ENCODE data around the gene SERINC5. TPM values are rescaled to one million over a fixed set of nuclear protein-coding genes. Genes with fewer than 3 reads are reported as not detected.

SERINC5 gene
- total RNA-seq, 1 experiment from 2014 or later, result 70.6 TPM

DNA sequence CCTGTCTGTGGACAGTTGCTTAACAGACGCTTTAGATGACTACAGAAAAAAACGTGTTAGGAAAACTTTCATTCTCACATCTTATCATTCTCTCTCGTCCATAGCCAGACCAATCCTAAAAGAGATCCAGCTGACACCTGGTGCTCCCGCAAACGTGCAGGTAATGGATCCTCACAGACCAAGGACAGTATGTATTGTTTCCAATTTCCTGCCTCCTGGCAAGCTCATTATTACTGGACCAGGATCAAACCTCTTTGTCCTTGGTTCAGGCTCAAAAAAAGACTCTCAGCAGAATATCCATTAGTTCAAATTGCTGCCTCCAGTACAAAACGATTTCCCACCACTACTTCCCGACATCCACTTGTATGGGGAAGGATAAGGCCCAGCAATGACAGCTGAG is 62.4 kb downstream of the SERINC5 start:
- ATAC-seq (no peak), DNase-seq (ENCODE audit: low read depth, low spot score) (no peak)
- TF ChIP-seq TCF7L2 (IDR thresholded peaks at IDR 0.05; ENCODE audit: low read depth, low read length), result no peak
- TF ChIP-seq, protein P1, sequence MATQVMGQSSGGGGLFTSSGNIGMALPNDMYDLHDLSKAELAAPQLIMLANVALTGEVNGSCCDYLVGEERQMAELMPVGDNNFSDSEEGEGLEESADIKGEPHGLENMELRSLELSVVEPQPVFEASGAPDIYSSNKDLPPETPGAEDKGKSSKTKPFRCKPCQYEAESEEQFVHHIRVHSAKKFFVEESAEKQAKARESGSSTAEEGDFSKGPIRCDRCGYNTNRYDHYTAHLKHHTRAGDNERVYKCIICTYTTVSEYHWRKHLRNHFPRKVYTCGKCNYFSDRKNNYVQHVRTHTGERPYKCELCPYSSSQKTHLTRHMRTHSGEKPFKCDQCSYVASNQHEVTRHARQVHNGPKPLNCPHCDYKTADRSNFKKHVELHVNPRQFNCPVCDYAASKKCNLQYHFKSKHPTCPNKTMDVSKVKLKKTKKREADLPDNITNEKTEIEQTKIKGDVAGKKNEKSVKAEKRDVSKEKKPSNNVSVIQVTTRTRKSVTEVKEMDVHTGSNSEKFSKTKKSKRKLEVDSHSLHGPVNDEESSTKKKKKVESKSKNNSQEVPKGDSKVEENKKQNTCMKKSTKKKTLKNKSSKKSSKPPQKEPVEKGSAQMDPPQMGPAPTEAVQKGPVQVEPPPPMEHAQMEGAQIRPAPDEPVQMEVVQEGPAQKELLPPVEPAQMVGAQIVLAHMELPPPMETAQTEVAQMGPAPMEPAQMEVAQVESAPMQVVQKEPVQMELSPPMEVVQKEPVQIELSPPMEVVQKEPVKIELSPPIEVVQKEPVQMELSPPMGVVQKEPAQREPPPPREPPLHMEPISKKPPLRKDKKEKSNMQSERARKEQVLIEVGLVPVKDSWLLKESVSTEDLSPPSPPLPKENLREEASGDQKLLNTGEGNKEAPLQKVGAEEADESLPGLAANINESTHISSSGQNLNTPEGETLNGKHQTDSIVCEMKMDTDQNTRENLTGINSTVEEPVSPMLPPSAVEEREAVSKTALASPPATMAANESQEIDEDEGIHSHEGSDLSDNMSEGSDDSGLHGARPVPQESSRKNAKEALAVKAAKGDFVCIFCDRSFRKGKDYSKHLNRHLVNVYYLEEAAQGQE (IDR thresholded peaks at IDR 0.05; ENCODE audit: insufficient read depth in 1 of 2, low read depth in 2 of 2, low read length in 1 of 2), result no peak
- no peak for TF ChIP-seq POLR2AphosphoS5 (IDR thresholded peaks at IDR 0.05; ENCODE audit: low read depth, low read length)
- no peak for TF ChIP-seq SIN3A (IDR thresholded peaks at IDR 0.05; ENCODE audit: borderline replicate concordance, insufficient read depth, low read depth, low read length)
- POLR2A ChIA-PET, result no interaction called here
- intact Hi-C loops (cut with micrococcal nuclease; ENCODE audit: unreplicated experiment) (no loop called here), in situ Hi-C loops (cut with HindIII; ENCODE audit: low pct_unique_long_range_greater_than_20kb, low sequenced_read_pairs) (no loop called here)
- Histone ChIP-seq H3K27me3 (ENCODE audit: control insufficient read depth, insufficient read depth, low read length) (no peaks in the 10 kb centered on the region), H3K4me3 (ENCODE audit: low read depth in 2 of 2, low read length in 2 of 2) (no peak overlapping the region), H3K36me3 (ENCODE audit: control insufficient read depth, insufficient read depth, low read length) (no peaks in the 10 kb centered on the region), H3K4me1 (ENCODE audit: control insufficient read depth, insufficient read depth, low read length) (peaks cover 7% of the 10 kb centered on the region; the same call in 1 of the 2 replicates), H3K9me3 (ENCODE audit: control insufficient read depth, insufficient read depth, low read depth, low read length) (no peaks in the 10 kb centered on the region), H3K27ac (ENCODE audit: low read length) (peak overlapping the region; percentile 54; the same call in 1 of the 2 replicates)
- CTCF ChIA-PET, result no interaction called here
- no TSS peak for BruUV-seq (replicated peaks)

DNA sequence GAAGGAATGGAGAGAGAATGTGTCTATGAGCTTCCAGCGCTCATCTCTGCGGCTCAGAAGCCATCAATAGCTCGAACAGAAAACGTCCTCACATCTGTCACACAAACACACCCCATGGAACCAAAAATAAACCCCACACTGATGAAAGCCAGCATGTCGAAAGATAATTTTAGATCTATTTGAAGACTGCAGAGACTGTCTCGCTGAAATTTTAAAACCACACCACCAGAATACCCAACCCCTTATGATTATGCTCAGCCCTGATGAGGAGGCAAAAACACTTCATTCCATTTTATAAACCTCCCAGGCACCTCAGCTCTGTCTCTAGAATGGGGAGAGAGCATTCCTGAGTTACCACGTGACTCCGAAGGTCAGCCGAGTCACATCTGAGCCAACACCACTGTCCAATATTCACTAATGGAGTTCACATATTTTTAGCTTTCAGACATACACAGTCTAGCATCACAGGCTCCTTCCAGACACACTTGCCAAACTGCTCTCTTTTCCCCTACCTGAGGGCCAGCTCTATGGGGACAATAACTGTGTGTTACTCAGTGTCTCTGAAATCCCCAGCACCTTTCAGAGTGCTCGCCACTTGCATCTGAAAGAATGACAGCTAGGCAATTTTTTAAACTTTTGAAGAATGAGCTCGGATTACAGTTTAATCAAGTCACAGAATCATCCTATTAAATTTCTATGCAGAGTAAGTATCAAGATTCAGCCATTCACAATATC is 63.2 kb downstream of the SERINC5 start:
- Histone ChIP-seq H3K27me3 (ENCODE audit: control insufficient read depth, insufficient read depth, low read length) (no peaks in the 10 kb centered on the region), H3K4me1 (ENCODE audit: control insufficient read depth, insufficient read depth, low read length) (peaks cover 7% of the 10 kb centered on the region; the same call in 1 of the 2 replicates), H3K9me3 (ENCODE audit: control insufficient read depth, insufficient read depth, low read depth, low read length) (no peaks in the 10 kb centered on the region), H3K27ac (ENCODE audit: low read length) (no peak overlapping the region), H3K4me3 (ENCODE audit: low read depth in 2 of 2, low read length in 2 of 2) (no peak overlapping the region), H3K36me3 (ENCODE audit: control insufficient read depth, insufficient read depth, low read length) (no peaks in the 10 kb centered on the region)
- no TSS peak for BruUV-seq (replicated peaks)
- ChIA-PET POLR2A (no interaction called here), CTCF (no interaction called here)
- in situ Hi-C loops (cut with HindIII; ENCODE audit: low pct_unique_long_range_greater_than_20kb, low sequenced_read_pairs) (no loop called here), intact Hi-C loops (cut with micrococcal nuclease; ENCODE audit: unreplicated experiment) (no loop called here)
- DNase-seq (ENCODE audit: low read depth, low spot score) (no peak), ATAC-seq (no peak)
- TF ChIP-seq SIN3A (IDR thresholded peaks at IDR 0.05; ENCODE audit: borderline replicate concordance, insufficient read depth, low read depth, low read length) (no peak), TCF7L2 (IDR thresholded peaks at IDR 0.05; ENCODE audit: low read depth, low read length) (no peak)

DNA sequence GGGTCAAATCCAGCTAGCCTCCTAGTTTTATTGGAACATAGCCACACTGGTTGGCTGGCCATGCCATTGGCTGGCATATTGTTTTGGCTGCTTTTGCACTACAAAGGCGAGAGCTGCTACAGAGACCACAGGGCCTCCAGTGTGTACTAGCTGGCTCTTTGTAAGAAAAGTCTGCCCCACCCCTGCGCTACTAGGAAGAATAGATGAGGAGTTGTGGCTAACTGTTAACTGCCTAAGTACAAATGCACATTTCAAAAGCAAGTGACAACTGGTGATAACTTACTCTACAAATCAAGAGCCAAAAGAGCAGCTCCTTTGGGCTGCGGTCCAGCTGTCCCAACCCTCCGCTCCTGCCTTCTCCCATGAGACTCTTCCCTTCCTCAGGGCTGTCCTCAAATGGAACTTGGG is 63.9 kb downstream of the SERINC5 start:
- Histone ChIP-seq H3K27ac (ENCODE audit: low read length) (no peak overlapping the region), H3K36me3 (ENCODE audit: control insufficient read depth, insufficient read depth, low read length) (no peaks in the 10 kb centered on the region), H3K4me1 (ENCODE audit: control insufficient read depth, insufficient read depth, low read length) (peaks cover 7% of the 10 kb centered on the region; the same call in 1 of the 2 replicates), H3K9me3 (ENCODE audit: control insufficient read depth, insufficient read depth, low read depth, low read length) (no peaks in the 10 kb centered on the region), H3K4me3 (ENCODE audit: low read depth in 2 of 2, low read length in 2 of 2) (no peak overlapping the region), H3K27me3 (ENCODE audit: control insufficient read depth, insufficient read depth, low read length) (no peaks in the 10 kb centered on the region)
- TF ChIP-seq POLR2AphosphoS5 (IDR thresholded peaks at IDR 0.05; ENCODE audit: low read depth, low read length), result no peak
- TF ChIP-seq, protein P2, sequence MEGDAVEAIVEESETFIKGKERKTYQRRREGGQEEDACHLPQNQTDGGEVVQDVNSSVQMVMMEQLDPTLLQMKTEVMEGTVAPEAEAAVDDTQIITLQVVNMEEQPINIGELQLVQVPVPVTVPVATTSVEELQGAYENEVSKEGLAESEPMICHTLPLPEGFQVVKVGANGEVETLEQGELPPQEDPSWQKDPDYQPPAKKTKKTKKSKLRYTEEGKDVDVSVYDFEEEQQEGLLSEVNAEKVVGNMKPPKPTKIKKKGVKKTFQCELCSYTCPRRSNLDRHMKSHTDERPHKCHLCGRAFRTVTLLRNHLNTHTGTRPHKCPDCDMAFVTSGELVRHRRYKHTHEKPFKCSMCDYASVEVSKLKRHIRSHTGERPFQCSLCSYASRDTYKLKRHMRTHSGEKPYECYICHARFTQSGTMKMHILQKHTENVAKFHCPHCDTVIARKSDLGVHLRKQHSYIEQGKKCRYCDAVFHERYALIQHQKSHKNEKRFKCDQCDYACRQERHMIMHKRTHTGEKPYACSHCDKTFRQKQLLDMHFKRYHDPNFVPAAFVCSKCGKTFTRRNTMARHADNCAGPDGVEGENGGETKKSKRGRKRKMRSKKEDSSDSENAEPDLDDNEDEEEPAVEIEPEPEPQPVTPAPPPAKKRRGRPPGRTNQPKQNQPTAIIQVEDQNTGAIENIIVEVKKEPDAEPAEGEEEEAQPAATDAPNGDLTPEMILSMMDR (IDR thresholded peaks at IDR 0.05), result no peak
- TF ChIP-seq TCF7L2 (IDR thresholded peaks at IDR 0.05; ENCODE audit: low read depth, low read length), result no peak
- TF ChIP-seq SIN3A (IDR thresholded peaks at IDR 0.05; ENCODE audit: borderline replicate concordance, insufficient read depth, low read depth, low read length), result no peak
- TF ChIP-seq, protein P1 (IDR thresholded peaks at IDR 0.05; ENCODE audit: insufficient read depth in 1 of 2, low read depth in 2 of 2, low read length in 1 of 2), result no peak
- DNase-seq (ENCODE audit: low read depth, low spot score) (no peak), ATAC-seq (no peak)
- BruUV-seq (replicated peaks), result no TSS peak
- intact Hi-C loops (cut with micrococcal nuclease; ENCODE audit: unreplicated experiment) (no loop called here), in situ Hi-C loops (cut with HindIII; ENCODE audit: low pct_unique_long_range_greater_than_20kb, low sequenced_read_pairs) (no loop called here)
- ChIA-PET POLR2A (no interaction called here), CTCF (no interaction called here)

All from Panc1 (cell line).